Measurements from ENCODE around the gene NANOS2.
A peak's percentile ranks its signal among the peaks of the same experiment; 100 is the strongest.
"Not testable (repeated sequence)": the region's sequence is repeated elsewhere in the genome, so short reads cannot be mapped to it uniquely, and the experiment has no call there.

Gene NANOS2

GRCh38 chr19:45901912-45902650 lies 12.5 kb downstream of the NANOS2 start, which contains the start of gene MYPOP:
Gene MYPOP, minus strand, starts transcription at chr19:45902613. Its CDS starts 840 bp downstream, at chr19:45901773.
- peak within 1 kb of the TSS; percentile 80 for H3K4me3 ChIP-seq (ENCODE audit: low read depth, low read length)
- TF ChIP-seq CTCF (conservative IDR thresholded peaks at IDR 0.05; ENCODE audit: low read depth, low read length), result peak; percentile 7
- no peak for DNase-seq (ENCODE audit: low read depth)

GRCh38 chr19:45901432-45901911 lies 13.1 kb downstream of the NANOS2 start:
- TF ChIP-seq CTCF (conservative IDR thresholded peaks at IDR 0.05; ENCODE audit: low read depth, low read length), result no peak
- peak; percentile 57 for DNase-seq (ENCODE audit: low read depth)
- peak overlapping the region; percentile 80 for H3K4me3 ChIP-seq (ENCODE audit: low read depth, low read length)

GRCh38 chr19:45900738-45901431 lies 13.7 kb downstream of the NANOS2 start:
- DNase-seq (ENCODE audit: low read depth), result no peak
- no peak for TF ChIP-seq CTCF (conservative IDR thresholded peaks at IDR 0.05; ENCODE audit: low read depth, low read length)
- peak overlapping the region; percentile 80 for H3K4me3 ChIP-seq (ENCODE audit: low read depth, low read length)

DNA sequence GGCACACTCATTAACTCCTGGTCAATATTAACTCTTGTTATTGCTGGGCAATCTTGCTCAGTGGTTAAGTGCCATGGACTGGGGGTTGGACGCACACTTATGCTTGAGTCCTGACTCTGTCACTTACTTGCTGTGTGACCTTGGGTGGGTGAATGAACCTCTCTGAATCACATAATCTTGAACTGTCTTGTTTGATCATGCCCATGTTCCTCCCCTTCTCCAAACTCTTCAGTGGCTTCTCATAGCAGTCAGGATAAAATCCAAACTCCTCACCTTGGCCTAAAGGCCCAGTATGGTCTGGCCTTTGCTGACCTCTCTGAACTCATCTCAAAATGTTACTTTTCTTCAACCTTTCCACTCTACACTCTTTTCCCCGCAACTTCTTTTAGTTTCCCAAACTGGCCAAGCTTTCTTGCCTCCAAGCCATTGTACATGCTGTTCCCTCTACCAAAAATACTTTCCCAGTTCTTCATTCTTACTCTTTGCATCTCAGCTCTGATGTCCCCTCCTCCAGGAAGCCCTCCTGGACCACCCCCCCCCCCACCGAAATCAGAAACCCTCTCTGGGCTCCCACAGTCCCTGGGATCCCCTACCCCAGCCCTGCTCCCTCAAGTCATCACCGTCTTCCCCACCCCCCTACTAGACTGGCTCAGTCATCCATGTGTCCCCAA lies 14.5 kb downstream of the NANOS2 start:
- no peak overlapping the region for H3K4me3 ChIP-seq (ENCODE audit: low read depth, low read length)
- no peak for DNase-seq (ENCODE audit: low read depth)
- no peak for TF ChIP-seq CTCF (conservative IDR thresholded peaks at IDR 0.05; ENCODE audit: low read depth, low read length)

- TF ChIP-seq CTCF (conservative IDR thresholded peaks at IDR 0.05; ENCODE audit: low read depth, low read length), result no peak
- DNase-seq (ENCODE audit: low read depth), result no peak
- H3K4me3 ChIP-seq (ENCODE audit: low read depth, low read length), result no peak overlapping the region
Measured at GRCh38 chr19:45899253-45899652, 15.3 kb downstream of the NANOS2 start.

GRCh38 chr19:45897261-45897812 lies 17.2 kb downstream of the NANOS2 start:
- no peak overlapping the region for H3K4me3 ChIP-seq (ENCODE audit: low read depth, low read length)
- no peak for DNase-seq (ENCODE audit: low read depth)
- TF ChIP-seq CTCF (conservative IDR thresholded peaks at IDR 0.05; ENCODE audit: low read depth, low read length), result no peak

DNA sequence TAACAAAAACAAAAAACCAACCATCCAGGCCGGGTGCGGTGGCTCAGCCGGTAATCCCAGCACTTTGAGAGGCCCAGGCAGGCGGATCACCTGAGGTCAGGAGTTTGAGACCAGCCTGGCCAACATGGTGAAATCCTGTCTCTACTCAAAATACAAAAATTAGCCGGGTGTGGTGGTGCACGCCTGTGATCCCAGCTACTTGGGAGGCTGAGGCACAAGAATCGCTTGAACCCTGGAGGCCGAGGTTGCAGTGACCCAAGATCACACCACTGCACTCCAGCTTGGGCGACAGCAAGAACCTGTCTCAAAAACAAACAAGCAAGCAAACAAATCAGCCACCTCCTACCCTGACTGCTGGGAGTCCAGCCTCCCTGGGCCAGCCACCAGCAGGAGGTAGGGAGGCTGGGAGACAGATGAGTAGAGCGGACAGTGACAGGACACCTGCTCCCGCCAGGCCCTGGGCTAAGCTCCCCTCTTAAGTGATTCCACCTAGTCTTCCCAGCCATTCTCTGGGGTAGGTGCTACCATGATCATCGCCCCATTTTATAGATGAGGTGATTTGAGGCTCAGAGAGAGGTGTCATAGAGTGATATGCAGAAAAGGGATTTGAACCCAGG lies 18.5 kb downstream of the NANOS2 start:
- H3K4me3 ChIP-seq (ENCODE audit: low read depth, low read length); DNase-seq (ENCODE audit: low read depth): not testable (repeated sequence)

Measured in choroid plexus epithelial cell (primary cell).